ENCODE measurements around the gene KCNG2. TPM values are rescaled to one million over a fixed set of nuclear protein-coding genes. Genes with fewer than 3 reads are reported as not detected.
A peak's percentile ranks its signal among the peaks of the same experiment; 100 is the strongest.
"Not testable (repeated sequence)": the region's sequence is repeated elsewhere in the genome, so short reads cannot be mapped to it uniquely, and the experiment has no call there.

The KCNG2 gene
- total and polyA plus RNA-seq, 3 experiments from 2014 or later: not detected

GRCh38 chr18:79875531-79875919 lies 77.8 kb downstream of the KCNG2 start:
- Histone ChIP-seq H3K27ac (ENCODE audit: low read depth, low read length) (no peak overlapping the region), H3K27me3 (ENCODE audit: insufficient read depth, low read length, poor library complexity, severe bottlenecking) (no peaks in the 10 kb centered on the region), H3K36me3 (ENCODE audit: insufficient read depth, low read length) (no peaks in the 10 kb centered on the region), H3K4me1 (ENCODE audit: insufficient read depth, low read length) (no peaks in the 10 kb centered on the region), H3K9me3 (ENCODE audit: low read length) (no peaks in the 10 kb centered on the region), H3K4me3 (ENCODE audit: low read length) (no peak overlapping the region)
- H3K36me3 Mint-ChIP-seq: no peaks in the 10 kb centered on the region
- H3K9me3 Mint-ChIP-seq: no peaks in the 10 kb centered on the region
- DNase-seq: peak in 1 of 5 donors; percentile 37
- H3K27me3 Mint-ChIP-seq: peaks cover 4 to 5% of the 10 kb centered on the region in 2 donors
- H3K27ac Mint-ChIP-seq: peak overlapping the region in 1 of 8 donors; percentile 3
- no peak overlapping the region for H3K4me3 Mint-ChIP-seq
- no peaks in the 10 kb centered on the region for H3K4me1 Mint-ChIP-seq
- POLR2A ChIA-PET: no interaction called here
- CTCF ChIA-PET: no interaction called here

- Mint-ChIP-seq H3K27ac (no peak overlapping the region), H3K9me3 (no peaks in the 10 kb centered on the region), H3K4me1 (no peaks in the 10 kb centered on the region), H3K36me3 (no peaks in the 10 kb centered on the region), H3K27me3 (peaks cover 4 to 5% of the 10 kb centered on the region in 2 donors), H3K4me3 (no peak overlapping the region)
- ChIA-PET CTCF (no interaction called here), POLR2A (no interaction called here)
- H3K27ac ChIP-seq (ENCODE audit: low read depth, low read length): no peak overlapping the region
- DNase-seq: peak in 1 of 5 donors; percentile 36
- H3K4me3 ChIP-seq (ENCODE audit: low read length): no peak overlapping the region
- no peaks in the 10 kb centered on the region for H3K4me1 ChIP-seq (ENCODE audit: insufficient read depth, low read length)
- H3K9me3 ChIP-seq (ENCODE audit: low read length): no peaks in the 10 kb centered on the region
- no peaks in the 10 kb centered on the region for H3K27me3 ChIP-seq (ENCODE audit: insufficient read depth, low read length, poor library complexity, severe bottlenecking)
- H3K36me3 ChIP-seq (ENCODE audit: insufficient read depth, low read length): no peaks in the 10 kb centered on the region
Observed at GRCh38 chr18:79875931-79876461, 78.3 kb downstream of the KCNG2 start.

- Mint-ChIP-seq H3K4me1 (no peaks in the 10 kb centered on the region), H3K27me3 (peaks cover 4 to 5% of the 10 kb centered on the region in 2 donors), H3K9me3 (no peaks in the 10 kb centered on the region), H3K4me3 (no peak overlapping the region), H3K27ac (no peak overlapping the region), H3K36me3 (no peaks in the 10 kb centered on the region)
- no peaks in the 10 kb centered on the region for H3K27me3 ChIP-seq (ENCODE audit: insufficient read depth, low read length, poor library complexity, severe bottlenecking)
- ChIA-PET CTCF (no interaction called here), POLR2A (no interaction called here)
- H3K4me3 ChIP-seq (ENCODE audit: low read length): no peak overlapping the region
- H3K9me3 ChIP-seq (ENCODE audit: low read length): no peaks in the 10 kb centered on the region
- peak in 1 of 5 donors; percentile 33 for DNase-seq
- no peaks in the 10 kb centered on the region for H3K36me3 ChIP-seq (ENCODE audit: insufficient read depth, low read length)
- no peaks in the 10 kb centered on the region for H3K4me1 ChIP-seq (ENCODE audit: insufficient read depth, low read length)
- H3K27ac ChIP-seq (ENCODE audit: low read depth, low read length): no peak overlapping the region
Observed at GRCh38 chr18:79876497-79876896, 78.8 kb downstream of the KCNG2 start.

- Mint-ChIP-seq H3K27me3 (peaks cover 4 to 5% of the 10 kb centered on the region in 2 donors), H3K9me3 (peaks cover 0 to 3% (median 0%) of the 10 kb centered on the region in 5 donors), H3K27ac (no peak overlapping the region), H3K4me1 (no peaks in the 10 kb centered on the region), H3K4me3 (no peak overlapping the region), H3K36me3 (no peaks in the 10 kb centered on the region)
- H3K4me1 ChIP-seq (ENCODE audit: insufficient read depth, low read length): no peaks in the 10 kb centered on the region
- ChIA-PET POLR2A (no interaction called here), CTCF (no interaction called here)
- no peaks in the 10 kb centered on the region for H3K27me3 ChIP-seq (ENCODE audit: insufficient read depth, low read length, poor library complexity, severe bottlenecking)
- H3K36me3 ChIP-seq (ENCODE audit: insufficient read depth, low read length): no peaks in the 10 kb centered on the region
- H3K9me3 ChIP-seq (ENCODE audit: low read length): no peaks in the 10 kb centered on the region
- no peak overlapping the region for H3K27ac ChIP-seq (ENCODE audit: low read depth, low read length)
- DNase-seq: peak in 1 of 5 donors; percentile 49
- no peak overlapping the region for H3K4me3 ChIP-seq (ENCODE audit: low read length)
Observed at GRCh38 chr18:79877163-79878091, 79.7 kb downstream of the KCNG2 start.

GRCh38 chr18:79878246-79878645 lies 80.5 kb downstream of the KCNG2 start:
- H3K9me3 Mint-ChIP-seq; H3K4me1 Mint-ChIP-seq; H3K36me3 ChIP-seq (ENCODE audit: insufficient read depth, low read length); DNase-seq; H3K27me3 ChIP-seq (ENCODE audit: insufficient read depth, low read length, poor library complexity, severe bottlenecking); H3K36me3 Mint-ChIP-seq; H3K27ac Mint-ChIP-seq; H3K4me1 ChIP-seq (ENCODE audit: insufficient read depth, low read length); CTCF ChIA-PET; H3K27me3 Mint-ChIP-seq; H3K4me3 ChIP-seq (ENCODE audit: low read length); H3K4me3 Mint-ChIP-seq; H3K27ac ChIP-seq (ENCODE audit: low read depth, low read length); POLR2A ChIA-PET; H3K9me3 ChIP-seq (ENCODE audit: low read length): not testable (repeated sequence)

GRCh38 chr18:79878741-79879378 lies 81.1 kb downstream of the KCNG2 start:
- CTCF ChIA-PET: no interaction called here
- Mint-ChIP-seq H3K36me3 (no peaks in the 10 kb centered on the region), H3K9me3 (peaks cover 0 to 3% (median 0%) of the 10 kb centered on the region in 5 donors), H3K27ac (peak overlapping the region in 1 of 8 donors; percentile 94), H3K27me3 (peaks cover 3 to 5% of the 10 kb centered on the region in 2 donors), H3K4me3 (no peak overlapping the region), H3K4me1 (no peaks in the 10 kb centered on the region)
- POLR2A ChIA-PET: no interaction called here
- Histone ChIP-seq H3K4me1 (ENCODE audit: insufficient read depth, low read length) (no peaks in the 10 kb centered on the region), H3K9me3 (ENCODE audit: low read length) (no peaks in the 10 kb centered on the region), H3K36me3 (ENCODE audit: insufficient read depth, low read length) (no peaks in the 10 kb centered on the region), H3K4me3 (ENCODE audit: low read length) (no peak overlapping the region), H3K27ac (ENCODE audit: low read depth, low read length) (no peak overlapping the region), H3K27me3 (ENCODE audit: insufficient read depth, low read length, poor library complexity, severe bottlenecking) (no peaks in the 10 kb centered on the region)
- no peak for DNase-seq

GRCh38 chr18:79879566-79879965 lies 81.8 kb downstream of the KCNG2 start:
- CTCF ChIA-PET: no interaction called here
- Histone ChIP-seq H3K4me1 (ENCODE audit: insufficient read depth, low read length) (no peaks in the 10 kb centered on the region), H3K36me3 (ENCODE audit: insufficient read depth, low read length) (no peaks in the 10 kb centered on the region), H3K9me3 (ENCODE audit: low read length) (no peaks in the 10 kb centered on the region), H3K27me3 (ENCODE audit: insufficient read depth, low read length, poor library complexity, severe bottlenecking) (no peaks in the 10 kb centered on the region), H3K4me3 (ENCODE audit: low read length) (no peak overlapping the region), H3K27ac (ENCODE audit: low read depth, low read length) (no peak overlapping the region)
- POLR2A ChIA-PET: no interaction called here
- H3K36me3 Mint-ChIP-seq: no peaks in the 10 kb centered on the region
- DNase-seq: no peak
- H3K4me1 Mint-ChIP-seq: no peaks in the 10 kb centered on the region
- no peaks in the 10 kb centered on the region for H3K27me3 Mint-ChIP-seq
- peak overlapping the region in 1 of 8 donors; percentile 94 for H3K27ac Mint-ChIP-seq
- H3K4me3 Mint-ChIP-seq: no peak overlapping the region
- peaks cover 0 to 3% (median 0%) of the 10 kb centered on the region in 5 donors for H3K9me3 Mint-ChIP-seq

GRCh38 chr18:79881695-79882094 lies 84.0 kb downstream of the KCNG2 start:
- H3K4me3 Mint-ChIP-seq: no peak overlapping the region
- ChIA-PET POLR2A (no interaction called here), CTCF (no interaction called here)
- Histone ChIP-seq H3K9me3 (ENCODE audit: low read length) (no peaks in the 10 kb centered on the region), H3K36me3 (ENCODE audit: insufficient read depth, low read length) (no peaks in the 10 kb centered on the region), H3K27ac (ENCODE audit: low read depth, low read length) (no peak overlapping the region), H3K27me3 (ENCODE audit: insufficient read depth, low read length, poor library complexity, severe bottlenecking) (no peaks in the 10 kb centered on the region), H3K4me3 (ENCODE audit: low read length) (no peak overlapping the region), H3K4me1 (ENCODE audit: insufficient read depth, low read length) (no peaks in the 10 kb centered on the region)
- H3K9me3 Mint-ChIP-seq: peaks cover 0 to 3% (median 0%) of the 10 kb centered on the region in 5 donors
- H3K27me3 Mint-ChIP-seq: no peaks in the 10 kb centered on the region
- H3K27ac Mint-ChIP-seq: no peak overlapping the region
- no peaks in the 10 kb centered on the region for H3K36me3 Mint-ChIP-seq
- H3K4me1 Mint-ChIP-seq: no peaks in the 10 kb centered on the region
- DNase-seq: no peak
